HG03432 (cell line): ENCODE measurements around the gene OR2A12.
"Not testable (repeated sequence)": the region's sequence is repeated elsewhere in the genome, so short reads cannot be mapped to it uniquely, and the experiment has no call there.

Experiments used
- ATAC-seq: cut with Tn5 transposase; IDR thresholded peaks from one replicate; pipeline ENCODE4 v1.9.1; 2021; ENCODE audit warnings: mild to moderate bottlenecking, moderate library complexity; ENCODE audit not compliant: unreplicated experiment

The OR2A12 gene, protein sequence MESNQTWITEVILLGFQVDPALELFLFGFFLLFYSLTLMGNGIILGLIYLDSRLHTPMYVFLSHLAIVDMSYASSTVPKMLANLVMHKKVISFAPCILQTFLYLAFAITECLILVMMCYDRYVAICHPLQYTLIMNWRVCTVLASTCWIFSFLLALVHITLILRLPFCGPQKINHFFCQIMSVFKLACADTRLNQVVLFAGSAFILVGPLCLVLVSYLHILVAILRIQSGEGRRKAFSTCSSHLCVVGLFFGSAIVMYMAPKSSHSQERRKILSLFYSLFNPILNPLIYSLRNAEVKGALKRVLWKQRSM

DNA sequence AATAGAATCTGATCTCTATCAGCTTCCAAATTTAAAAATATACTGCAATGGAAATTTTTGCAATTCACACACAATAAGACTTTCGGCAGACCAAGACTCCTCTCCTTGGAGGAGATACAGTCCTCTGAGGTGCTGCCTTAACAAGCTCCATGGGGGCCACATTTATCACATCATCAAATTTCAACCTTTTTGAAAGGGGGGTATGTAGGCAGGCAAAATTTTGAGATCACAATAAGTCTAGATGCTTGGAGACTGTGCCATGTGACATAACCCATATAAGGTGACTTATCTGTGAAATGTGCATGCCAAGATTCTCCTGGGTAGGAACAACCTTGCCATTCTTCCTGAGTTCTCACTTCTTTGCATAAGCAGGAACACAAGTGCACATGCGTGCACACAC is at the start of gene OR2A12:
OR2A12 (plus strand) TSS at position 301 of the 400 bp plus-strand sequence. CDS start 8,830 bp downstream, outside the sequence.
- ATAC-seq = no peak

DNA sequence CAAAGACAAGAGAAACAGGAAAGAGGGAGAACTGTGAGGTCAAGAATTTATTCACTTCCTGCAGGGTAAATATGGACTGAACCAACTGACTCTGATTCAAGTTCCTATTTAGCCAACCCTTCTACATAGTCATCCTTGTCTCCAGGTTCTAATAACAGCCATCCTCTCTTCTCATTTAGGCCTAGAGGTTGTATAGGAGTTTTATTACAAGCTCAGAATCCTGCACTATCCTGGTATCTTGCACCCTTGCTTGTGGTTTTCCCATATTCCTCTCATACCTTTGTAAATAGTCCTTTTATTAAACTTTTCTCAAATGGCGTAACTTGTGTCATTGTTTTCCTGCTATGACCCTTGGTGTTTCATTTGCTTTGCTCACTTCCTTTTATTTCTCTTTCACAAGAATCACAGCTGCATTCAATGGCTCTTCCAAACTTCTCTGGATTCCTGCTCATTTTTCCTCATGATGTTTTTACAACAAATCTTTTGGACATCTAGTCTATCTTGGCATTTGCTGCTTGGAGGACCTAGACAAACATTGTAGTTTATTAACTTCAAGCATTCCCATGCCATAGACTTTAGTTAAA is 49.7 kb upstream of the OR2A12 start:
- no peak for ATAC-seq

DNA sequence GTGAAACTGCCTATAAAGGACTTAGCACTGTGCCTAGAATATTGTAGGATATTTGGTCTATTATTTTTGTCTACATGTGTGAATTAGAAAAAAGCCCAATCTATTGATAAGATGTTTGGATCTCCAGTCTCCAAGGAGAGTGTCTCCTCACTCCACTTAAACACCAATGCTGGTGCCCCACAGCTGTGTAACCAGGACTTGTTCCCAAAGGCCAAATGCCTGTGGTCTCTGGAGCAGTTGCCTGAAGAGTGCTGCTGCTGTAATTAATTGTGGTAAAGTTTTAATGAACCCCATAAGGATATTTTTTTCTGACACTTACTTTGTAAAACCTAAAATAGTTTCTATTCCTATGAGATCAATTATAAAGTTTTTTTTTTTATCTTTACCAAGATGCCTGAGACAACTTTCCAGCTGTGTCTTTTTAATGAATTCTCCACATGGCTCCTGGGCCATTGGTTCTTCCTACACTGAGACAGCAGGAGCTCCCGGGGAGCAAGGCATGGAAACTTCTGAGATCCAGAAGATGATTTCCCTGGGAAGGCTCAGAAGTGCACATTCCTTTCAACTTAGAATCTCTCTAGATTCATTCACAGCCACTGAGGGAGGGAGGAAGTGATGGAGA is 48.6 kb upstream of the OR2A12 start:
- no peak for ATAC-seq

DNA sequence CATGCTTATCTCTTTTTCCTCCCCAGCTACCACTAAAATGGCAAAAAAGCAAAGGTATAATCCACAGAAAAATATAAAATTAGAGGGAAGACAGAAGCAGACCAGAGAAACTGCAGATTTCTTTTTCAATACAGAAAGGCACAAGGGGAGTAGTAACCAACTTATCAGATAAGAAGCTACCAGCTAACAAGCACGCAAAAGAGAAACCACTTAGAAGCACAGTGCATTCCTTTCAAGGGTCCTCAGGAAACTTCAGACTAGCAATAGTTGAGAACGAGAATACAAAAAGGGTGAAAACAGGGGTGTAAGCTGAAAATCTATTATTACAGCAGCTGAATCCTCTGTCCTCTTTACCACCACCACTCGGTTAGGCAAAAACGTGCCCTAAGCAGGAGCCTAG is 47.2 kb upstream of the OR2A12 start:
- no peak for ATAC-seq

DNA sequence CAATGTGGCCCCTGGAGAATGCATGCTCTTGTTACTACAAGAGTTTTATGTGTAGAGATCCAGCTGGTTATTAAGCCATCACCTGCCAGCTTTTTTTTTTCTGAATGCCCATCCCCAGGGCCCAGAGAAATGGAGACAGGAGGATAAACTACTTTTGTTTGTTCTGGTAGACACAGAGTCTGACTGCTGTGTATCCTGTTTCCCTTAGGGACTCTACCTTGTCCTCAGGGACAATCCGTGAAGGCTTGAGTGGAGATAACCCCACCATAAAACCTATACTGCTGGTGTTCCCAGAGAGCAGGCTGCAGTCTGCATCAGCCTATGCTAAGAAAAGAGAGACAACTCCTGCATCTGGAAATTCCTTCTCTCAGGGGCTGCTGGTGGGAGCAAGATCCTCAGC is 37.4 kb upstream of the OR2A12 start, which contains the start of gene OR2A5:
OR2A5 (plus strand) TSS at position 301 of the 400 bp plus-strand sequence. CDS start 1,454 bp downstream, outside the sequence.
- no peak for ATAC-seq

DNA sequence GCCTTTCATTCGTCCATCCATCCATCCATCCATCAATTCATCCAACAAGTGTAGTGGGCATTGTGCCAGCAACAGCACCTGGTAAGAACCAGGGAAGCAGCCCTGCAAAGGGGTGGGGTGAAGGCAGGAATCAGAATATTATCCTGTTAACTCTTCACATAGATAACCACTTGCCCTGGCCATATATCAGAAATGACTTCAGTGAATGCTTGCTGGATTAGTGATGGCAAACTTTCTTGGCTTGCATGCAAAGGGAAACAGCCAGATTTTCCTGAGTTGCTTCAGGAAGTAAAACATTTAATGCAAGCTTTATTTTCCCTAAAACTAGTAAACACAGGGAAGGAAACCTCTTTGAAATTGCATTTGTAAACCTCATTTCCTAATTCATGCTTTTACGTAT is 36.6 kb upstream of the OR2A12 start:
- ATAC-seq = no peak

DNA sequence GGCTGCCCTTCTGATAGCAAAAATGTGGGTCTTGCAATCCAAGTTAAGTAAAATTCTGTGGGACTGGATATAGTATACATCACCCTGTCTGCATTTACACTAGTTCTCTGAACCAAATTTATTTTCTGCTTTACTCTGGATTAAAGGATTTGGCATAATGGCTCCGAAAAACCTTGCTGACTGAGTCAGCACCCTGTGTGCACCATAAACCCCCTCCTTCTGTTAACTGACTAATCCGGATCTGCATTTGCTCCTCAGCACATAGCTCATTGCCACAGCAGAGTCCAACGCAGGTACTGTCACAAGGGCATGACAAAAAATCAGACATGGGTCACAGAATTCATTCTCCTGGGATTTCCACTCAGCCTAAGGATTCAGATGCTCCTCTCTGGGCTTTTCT is 36.0 kb upstream of the OR2A12 start:
- ATAC-seq = no peak

DNA sequence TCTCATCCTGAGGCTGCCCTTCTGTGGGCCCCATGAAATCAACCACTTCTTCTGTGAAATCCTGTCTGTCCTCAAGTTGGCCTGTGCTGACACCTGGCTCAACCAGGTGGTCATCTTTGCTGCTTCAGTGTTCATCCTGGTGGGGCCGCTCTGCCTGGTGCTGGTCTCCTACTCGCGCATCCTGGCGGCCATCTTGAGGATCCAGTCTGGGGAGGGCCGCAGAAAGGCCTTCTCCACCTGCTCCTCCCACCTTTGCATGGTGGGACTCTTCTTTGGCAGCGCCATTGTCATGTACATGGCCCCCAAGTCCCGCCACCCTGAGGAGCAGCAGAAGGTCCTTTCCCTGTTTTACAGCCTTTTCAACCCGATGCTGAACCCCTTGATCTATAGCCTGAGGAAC is 35.2 kb upstream of the OR2A12 start:
- not testable (repeated sequence) for ATAC-seq

DNA sequence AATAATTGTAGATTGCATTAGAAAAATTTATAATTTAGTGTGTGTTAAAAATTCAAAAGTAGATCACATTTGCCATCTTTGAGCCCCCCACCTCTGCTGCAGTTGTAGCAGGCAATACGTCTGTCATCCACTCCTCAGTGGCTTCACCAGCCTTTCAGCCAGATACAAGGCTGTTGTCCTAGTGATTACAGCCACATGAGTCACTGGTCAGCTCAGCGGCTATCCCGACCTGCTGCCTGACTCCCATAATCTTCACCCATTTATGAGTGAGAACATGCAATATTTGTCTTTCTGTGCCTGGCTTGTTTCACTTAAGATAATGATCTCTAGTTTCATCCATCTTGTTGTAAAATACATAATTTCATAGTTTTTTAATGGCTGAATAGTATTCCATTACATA is 28.1 kb upstream of the OR2A12 start:
- no peak for ATAC-seq

DNA sequence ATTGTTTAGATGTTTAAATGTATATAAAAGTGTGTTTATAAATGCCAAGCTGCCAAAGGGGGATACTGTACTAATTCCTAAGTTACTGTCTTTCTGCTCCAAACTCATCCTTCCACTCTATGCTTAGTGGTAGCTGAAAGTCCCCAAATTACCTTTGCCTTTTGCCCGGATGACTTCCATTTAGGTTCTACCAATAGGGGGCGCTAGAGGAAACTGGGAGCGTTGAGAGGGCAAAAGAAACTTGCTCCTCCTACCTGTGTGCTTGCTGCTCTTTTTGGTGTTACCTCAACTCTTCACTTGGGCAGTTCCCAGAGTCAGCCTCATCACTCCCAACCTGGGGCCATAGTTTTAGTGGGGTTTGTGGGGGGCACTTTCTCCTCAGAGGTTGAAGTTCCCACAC is 22.4 kb upstream of the OR2A12 start:
- no peak for ATAC-seq

DNA sequence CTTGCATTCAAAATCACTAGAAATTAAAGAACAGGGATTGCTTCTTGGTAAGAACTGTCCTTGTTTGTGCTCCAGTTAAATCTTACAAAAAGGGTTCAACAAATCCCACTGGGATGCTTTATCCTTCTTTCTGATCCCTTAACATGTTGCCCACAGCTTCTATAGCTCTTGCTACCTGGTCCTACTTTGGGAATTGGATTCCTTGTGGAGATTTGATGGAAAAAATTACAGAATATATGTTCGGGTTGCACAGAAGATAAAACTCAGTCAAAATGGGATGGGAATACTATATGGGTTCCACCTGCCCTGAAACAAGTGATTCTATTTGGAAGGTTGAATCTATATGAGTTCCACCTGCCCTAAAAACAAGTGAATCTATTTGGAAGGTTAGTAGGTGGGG is 16.6 kb upstream of the OR2A12 start, which contains the start of gene OR2A25:
OR2A25 (plus strand) TSS at position 301 of the 400 bp plus-strand sequence. CDS start 4,409 bp downstream, outside the sequence.
- ATAC-seq = no peak

DNA sequence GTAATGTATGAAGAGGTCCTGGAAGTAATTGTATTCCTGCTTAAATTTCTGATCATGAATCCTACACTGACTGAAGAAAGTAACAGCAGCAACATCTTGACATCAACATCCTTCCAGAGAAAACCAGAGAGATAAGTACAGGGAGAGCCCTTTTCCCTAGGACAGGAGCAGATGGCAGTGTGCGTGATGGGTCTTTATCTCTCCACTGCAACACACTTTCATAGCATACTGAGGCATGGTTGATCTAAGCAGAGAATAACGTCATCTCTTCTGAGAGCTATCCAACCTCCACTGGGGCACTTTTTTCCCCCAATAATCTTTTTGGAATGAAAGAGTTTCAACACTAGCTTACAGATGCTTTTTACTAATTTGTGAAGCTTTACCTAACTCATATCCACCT is 16.1 kb upstream of the OR2A12 start:
- ATAC-seq = no peak

DNA sequence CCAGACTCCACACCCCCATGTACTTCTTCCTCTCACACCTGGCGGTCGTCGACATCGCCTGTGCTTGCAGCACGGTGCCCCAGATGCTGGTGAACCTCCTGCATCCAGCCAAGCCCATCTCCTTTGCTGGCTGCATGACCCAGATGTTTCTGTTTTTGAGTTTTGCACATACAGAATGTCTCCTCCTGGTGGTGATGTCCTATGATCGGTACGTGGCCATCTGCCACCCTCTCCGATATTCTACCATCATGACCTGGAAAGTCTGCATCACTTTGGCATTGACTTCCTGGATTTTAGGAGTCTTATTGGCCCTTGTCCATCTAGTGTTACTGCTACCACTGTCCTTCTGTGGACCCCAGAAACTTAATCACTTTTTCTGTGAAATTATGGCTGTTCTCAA is 11.7 kb upstream of the OR2A12 start:
- no peak for ATAC-seq

DNA sequence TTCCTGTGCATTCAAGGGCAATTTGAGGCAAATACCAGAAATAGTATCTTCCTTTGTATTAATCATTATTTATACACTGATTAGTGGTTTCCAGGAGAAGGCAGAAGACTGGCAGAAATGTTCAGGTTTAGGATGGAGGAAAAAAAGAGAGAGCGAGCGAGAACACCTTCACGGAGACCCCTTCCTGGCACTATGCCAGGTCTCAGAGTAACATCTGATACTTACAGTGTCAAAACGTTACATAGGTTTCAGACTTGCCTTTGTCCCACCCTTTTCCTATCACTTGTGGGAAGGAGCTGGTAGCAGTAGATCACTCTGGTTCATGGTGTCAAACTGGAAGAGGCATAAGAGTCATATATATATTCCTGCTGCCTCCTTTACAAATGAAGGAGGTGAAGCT is 652 bp downstream of the OR2A12 start:
- ATAC-seq = no peak

DNA sequence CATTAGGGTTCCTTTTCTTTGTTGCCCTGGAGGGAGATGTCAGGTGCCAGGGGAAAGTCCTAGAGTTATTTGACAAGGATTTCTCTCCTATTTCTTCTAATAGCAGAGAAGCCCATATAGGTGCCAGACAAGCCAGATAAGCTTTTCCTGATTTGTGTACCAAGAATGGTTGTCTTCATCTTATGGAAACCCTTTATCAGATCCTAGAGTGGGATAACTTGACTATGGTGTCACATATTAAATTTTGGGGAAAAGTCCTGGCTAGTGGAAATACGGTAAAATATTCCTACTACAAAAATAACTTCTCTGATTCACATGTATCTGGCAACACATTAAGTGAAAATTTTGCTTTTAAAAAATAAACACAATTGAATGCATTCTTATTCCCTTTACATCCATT is 1.2 kb downstream of the OR2A12 start:
- no peak for ATAC-seq

DNA sequence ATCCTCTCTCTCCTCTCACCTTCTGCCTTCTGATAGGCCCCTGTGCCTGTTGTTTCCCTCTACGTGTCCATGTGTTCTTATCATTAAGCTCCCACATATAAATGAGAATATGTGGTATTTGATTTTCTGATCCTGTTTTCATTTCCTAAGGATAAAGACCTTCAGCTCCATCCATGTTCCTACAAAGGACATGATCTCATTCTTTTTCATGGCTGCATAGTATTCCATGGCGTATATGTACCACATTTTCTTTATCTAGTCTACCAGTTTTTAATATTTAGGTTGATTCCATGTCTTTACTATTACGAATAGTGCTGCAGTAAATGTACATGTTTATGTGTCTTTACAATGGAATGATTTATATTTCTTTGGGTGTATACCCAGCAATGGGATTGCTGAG is 4.6 kb downstream of the OR2A12 start:
- ATAC-seq = no peak

DNA sequence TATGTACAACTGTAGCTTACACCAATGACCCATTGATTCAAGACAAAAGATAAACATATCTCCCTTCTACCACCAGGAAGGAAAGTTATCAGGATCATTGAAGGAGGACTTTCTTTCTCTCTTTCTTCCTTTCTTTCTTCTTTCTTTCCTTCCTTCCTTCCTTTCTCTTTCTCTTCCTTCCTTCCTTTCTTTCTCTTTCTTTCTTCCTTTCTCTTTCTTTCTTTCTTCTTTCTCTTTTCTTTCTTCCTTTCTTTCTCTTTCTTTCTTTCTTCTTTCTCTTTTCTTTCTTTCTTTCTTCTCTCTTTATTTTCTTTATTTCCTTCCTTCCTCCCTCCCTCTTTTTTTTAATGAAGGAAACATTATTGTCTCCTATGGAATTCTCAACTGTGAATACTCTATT is 12.7 kb downstream of the OR2A12 start:
- no peak for ATAC-seq

DNA sequence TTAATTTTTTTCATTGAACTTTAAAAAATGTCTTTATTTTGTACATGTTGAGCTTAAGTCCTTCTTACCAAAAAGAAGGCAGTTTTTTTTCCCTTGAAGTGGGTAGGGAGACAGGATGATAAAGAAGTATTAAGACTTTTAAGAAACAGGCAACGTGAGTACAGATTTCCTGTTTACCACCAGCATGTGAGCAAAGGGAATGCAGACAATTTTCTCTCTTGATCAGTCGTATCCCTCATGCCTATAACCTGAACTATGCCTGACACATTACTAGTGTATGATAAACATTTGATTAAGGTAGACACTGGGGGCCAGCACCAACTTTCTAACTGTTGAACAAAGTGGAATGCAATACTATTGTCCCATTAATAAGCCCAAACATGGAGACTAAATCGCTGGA is 14.5 kb downstream of the OR2A12 start:
- ATAC-seq = no peak

DNA sequence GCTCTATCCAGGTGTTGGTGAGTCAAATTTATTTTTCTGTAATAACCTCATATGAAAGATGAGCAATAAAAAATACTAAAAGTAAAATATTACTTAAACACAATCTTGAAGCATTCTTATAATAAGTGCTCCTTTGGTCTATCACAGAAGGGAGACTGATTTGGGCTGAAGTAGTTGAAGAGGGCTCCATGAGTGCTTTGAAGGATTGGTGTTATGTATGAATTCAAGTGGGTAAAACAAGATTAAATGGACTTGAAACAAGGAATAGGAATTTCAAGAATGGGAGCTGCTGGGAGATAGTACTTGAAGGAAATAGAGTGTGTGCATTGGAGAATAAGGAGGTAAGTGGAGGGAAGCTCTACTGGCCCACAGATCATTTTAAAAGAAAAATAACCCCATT is 16.0 kb downstream of the OR2A12 start:
- no peak for ATAC-seq

DNA sequence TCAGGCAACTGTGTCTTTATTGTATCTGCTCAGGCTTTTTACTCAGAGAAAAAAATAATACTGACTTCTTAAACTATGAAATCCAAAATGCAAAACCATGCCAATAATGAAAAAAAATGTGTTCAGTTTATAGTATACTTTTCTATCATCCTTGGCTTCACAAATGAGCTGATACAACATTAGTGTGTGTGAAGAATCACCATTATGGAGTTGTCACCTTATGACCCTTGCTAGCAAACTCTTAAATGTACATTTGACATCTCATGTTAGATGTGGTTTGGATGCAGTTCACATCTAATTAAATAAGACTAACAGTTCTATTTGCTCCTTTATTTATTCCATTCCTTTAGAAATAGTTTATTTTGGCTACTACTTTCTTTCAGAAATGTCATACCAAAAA is 19.1 kb downstream of the OR2A12 start:
- ATAC-seq = no peak

DNA sequence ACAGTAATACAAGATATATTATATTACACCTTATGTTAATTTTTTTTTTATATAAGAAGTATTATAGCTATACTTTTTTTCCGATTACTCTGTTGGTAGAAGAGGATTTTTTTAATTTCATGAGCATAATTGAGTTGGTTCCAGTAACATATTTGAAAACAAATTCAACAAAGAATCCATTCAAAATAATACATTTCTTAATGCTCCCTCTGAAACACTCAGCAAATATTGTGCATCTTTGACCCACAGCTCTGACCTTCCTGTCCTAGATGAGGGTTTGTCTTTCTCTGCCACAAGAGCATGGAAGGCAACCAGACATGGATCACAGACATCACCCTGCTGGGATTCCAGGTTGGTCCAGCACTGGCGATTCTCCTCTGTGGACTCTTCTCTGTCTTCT is 23.2 kb downstream of the OR2A12 start, which contains the start of gene OR2A2:
OR2A2 (plus strand) TSS at position 301 of the 400 bp plus-strand sequence; CDS start at position 301, 0 bp downstream.
- ATAC-seq = no peak

DNA sequence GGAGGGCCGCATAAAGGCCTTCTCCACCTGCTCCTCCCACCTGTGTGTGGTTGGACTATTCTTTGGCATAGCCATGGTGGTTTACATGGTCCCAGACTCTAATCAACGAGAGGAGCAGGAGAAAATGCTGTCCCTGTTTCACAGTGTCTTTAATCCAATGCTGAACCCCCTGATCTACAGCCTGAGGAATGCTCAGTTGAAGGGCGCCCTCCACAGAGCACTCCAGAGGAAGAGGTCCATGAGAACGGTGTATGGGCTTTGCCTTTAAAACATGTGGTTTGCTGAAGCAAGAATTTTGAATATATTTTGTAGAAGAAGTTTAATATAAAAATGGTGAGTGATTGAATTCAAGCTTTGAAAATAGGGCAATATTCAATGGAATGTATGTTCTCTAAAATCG is 24.2 kb downstream of the OR2A12 start:
- no peak for ATAC-seq
